Stomach (tissue), 9 donors: Measurements from ENCODE around the gene MYBPC3. TPM values are rescaled to one million over a fixed set of nuclear protein-coding genes. Genes with fewer than 3 reads are reported as not detected.

Source experiments
- DNase-seq, 2 donors: peaks; one replicate each; pipeline versions ENCODE4 v3.0.0 to v3.0.0-alpha.2; 2013 to 2019
- H3K27ac ChIP-seq, 5 donors: fragments of 200-600 bp in 4 of 5; sonication (generic) in 4 of 5; one replicate each; pipeline ENCODE4 v1.5.1; 2013 to 2019; ENCODE audit warnings: mild to moderate bottlenecking in 1 of 5, moderate library complexity in 1 of 5
- H3K27me3 ChIP-seq, 3 donors: fragments of 200-600 bp; sonication (generic); one replicate each; pipeline ENCODE4 v1.5.1; 2017 to 2019; ENCODE audit warnings: mixed run types in 1 of 3
- H3K36me3 ChIP-seq, 4 donors: fragments of 200-600 bp; sonication (generic); 1 replicate in 3 of 4; 2 replicates in 1 of 4; pipeline ENCODE4 v1.5.1; 2016 to 2019
- H3K4me1 ChIP-seq, 4 donors: fragments of 200-600 bp; sonication (generic); one replicate each; pipeline ENCODE4 v1.5.1; 2016 to 2019
- H3K4me3 ChIP-seq, 4 donors: fragments of 200-600 bp; sonication (generic) in 3 of 4; one replicate each; pipeline ENCODE4 v1.5.1; 2016 to 2019; ENCODE audit warnings: mild to moderate bottlenecking in 1 of 4
- H3K9me3 ChIP-seq, 4 donors: fragments of 200-600 bp; sonication (generic); one replicate each; pipeline ENCODE4 v1.5.1; 2016 to 2019
- CTCF ChIP-seq, 7 experiments: fragments of 450-650 bp in 4 of 7; fragments of 200-600 bp in 3 of 7; sonication (generic) in 3 of 7; IDR thresholded peaks; one replicate each; pipeline ENCODE4 v1.5.1; 2016 to 2019; ENCODE audit warnings: antibody characterized with exemption in 7 of 7, control low read depth in 2 of 7, mild to moderate bottlenecking in 1 of 7
- EP300 ChIP-seq: sonication (generic); formaldehyde crosslinking; IDR thresholded peaks from one replicate; pipeline ENCODE4 v1.6.1; 2017; ENCODE audit warnings: antibody characterized with exemption
- POLR2A ChIP-seq, 4 donors: fragments of 450-650 bp; IDR thresholded peaks; one replicate each; pipeline ENCODE4 v1.6.1; 2016; ENCODE audit warnings: antibody characterized with exemption in 4 of 4, control low read depth in 2 of 4, mild to moderate bottlenecking in 1 of 4, moderate library complexity in 1 of 4
- POLR2AphosphoS5 ChIP-seq, 3 donors: sonication (generic); formaldehyde crosslinking; IDR thresholded peaks; one replicate each; pipeline ENCODE4 v1.6.1; 2016; ENCODE audit warnings: antibody characterized with exemption in 3 of 3
- WGBS, 5 donors: extraction: QIAGEN DNeasy Blood & Tissue Kit in 3 of 5; methylation state at CpG; one replicate each; pipeline versions ENCODE4 v1.1.5 to v1.1.7; 2013 to 2018; 5-methylcytosine and 5-hydroxymethylcytosine counted together
- intact Hi-C: fragments of 100-400 bp; cut with DNase I; formaldehyde crosslinking; loops from one replicate; pipeline ENCODE4 v1.15.1; 2023; ENCODE audit warnings: low total_unique reads
- polyA plus RNA-seq, 3 donors: library from polyadenylated mRNA; stranded (reverse); fragments of 200-250 nt; gene quantifications; one replicate each; pipeline ENCODE4 v1.2.3, GENCODE V29; 2013
- total RNA-seq, 5 donors: library from RNA; depleted of rRNA; stranded (reverse); fragments of >200 nt; gene quantifications; one replicate each; pipeline versions ENCODE4 v1.1.0 to v1.2.3, GENCODE V29; 2014 to 2016
- donor health status: healthy with polysubstance abuse.
- donor health status: Bipolar disorder and iron deficiency.
- donor health status: healthy.

The MYBPC3 gene
- total and polyA plus RNA-seq, 8 donors = 0.72 to 15.6 (median 1.5) TPM; not detected in 2

- Histone ChIP-seq H3K27me3 (no peaks in the 10 kb centered on the region), H3K9me3 (no peaks in the 10 kb centered on the region), H3K27ac (peak overlapping the region in 2 of 5 donors; percentile 56 to 81), H3K4me3 (peak overlapping the region; percentile 44 to 53 (median 50)), H3K4me1 (peaks cover 5 to 26% (median 24%) of the 10 kb centered on the region in 4 donors), H3K36me3 (peaks cover 0 to 13% (median 0%) of the 10 kb centered on the region in 4 donors)
- WGBS, 5 donors = 21 to 49% (median 31%) methylated on average over 34 to 47 of the region's 47 CpGs
- TF ChIP-seq CTCF (IDR thresholded peaks at IDR 0.05) (peak in 5 of 7 experiments; percentile 84 to 99 (median 92)), EP300 (no peak), POLR2AphosphoS5 (IDR thresholded peaks at IDR 0.05) (peak in 2 of 3 donors; percentile 56 to 90), POLR2A (IDR thresholded peaks at IDR 0.05) (no peak)
- peak; percentile 97 for DNase-seq
- intact Hi-C loops = no loop called here
Observed at GRCh38 chr11:47355283-47356128, 3.0 kb upstream of the MYBPC3 start.

- Histone ChIP-seq H3K9me3 (no peaks in the 10 kb centered on the region), H3K27me3 (no peaks in the 10 kb centered on the region), H3K36me3 (peaks cover 0 to 13% (median 0%) of the 10 kb centered on the region in 4 donors), H3K27ac (peak overlapping the region in 2 of 5 donors; percentile 56 to 81), H3K4me3 (peak overlapping the region; percentile 44 to 53 (median 50)), H3K4me1 (peaks cover 5 to 26% (median 24%) of the 10 kb centered on the region in 4 donors)
- intact Hi-C loops = no loop called here
- WGBS, 5 donors = 20 to 42% (median 30%) methylated on average over 13 to 32 of the region's 32 CpGs
- DNase-seq = peak in 1 of 2 donors; percentile 64
- no peak for TF ChIP-seq POLR2A (IDR thresholded peaks at IDR 0.05)
- TF ChIP-seq CTCF (IDR thresholded peaks at IDR 0.05) = no peak
- no peak for TF ChIP-seq POLR2AphosphoS5 (IDR thresholded peaks at IDR 0.05)
- no peak for TF ChIP-seq EP300
Observed at GRCh38 chr11:47354913-47355282, 2.4 kb upstream of the MYBPC3 start.

- Histone ChIP-seq H3K4me3 (peak overlapping the region in 1 of 4 donors; percentile 53), H3K9me3 (no peaks in the 10 kb centered on the region), H3K4me1 (peaks cover 5 to 26% (median 24%) of the 10 kb centered on the region in 4 donors), H3K27ac (no peak overlapping the region), H3K36me3 (peaks cover 0 to 13% (median 0%) of the 10 kb centered on the region in 4 donors), H3K27me3 (no peaks in the 10 kb centered on the region)
- DNase-seq = no peak
- WGBS, 5 donors = 83 to 91% (median 89%) methylated on average over 15 of the region's 15 CpGs
- TF ChIP-seq POLR2AphosphoS5 (IDR thresholded peaks at IDR 0.05) (no peak), POLR2A (IDR thresholded peaks at IDR 0.05) (no peak), EP300 (no peak), CTCF (IDR thresholded peaks at IDR 0.05) (no peak)
- intact Hi-C loops = no loop called here
Observed at GRCh38 chr11:47353978-47354774, 1.7 kb upstream of the MYBPC3 start.
